Liver (tissue), 9 donors: Measurements from ENCODE around the gene CCDC106. TPM values are rescaled to one million over a fixed set of nuclear protein-coding genes. Genes with fewer than 3 reads are reported as not detected.

Source experiments
- DNase-seq: peaks from one replicate; pipeline ENCODE4 v3.0.0-alpha.2; 2017; ENCODE audit warnings: low spot score
- H3K27ac ChIP-seq, 2 donors: one replicate each; pipeline ENCODE4 v1.7.0; 2013; ENCODE audit warnings: inconsistent platforms in 2 of 2, low read length in 2 of 2, control low read depth in 1 of 2, low read depth in 1 of 2, mild to moderate bottlenecking in 1 of 2
- H3K27me3 ChIP-seq, 4 donors: one replicate each; pipeline versions ENCODE4 v1.6.1 to v1.7.0; 2013; ENCODE audit warnings: low read length in 3 of 4, inconsistent platforms in 1 of 4, mild to moderate bottlenecking in 1 of 4, moderate library complexity in 1 of 4; ENCODE audit not compliant: control insufficient read depth in 4 of 4, insufficient read depth in 4 of 4
- H3K36me3 ChIP-seq, 4 donors: one replicate each; pipeline versions ENCODE4 v1.6.1 to v1.7.0; 2013; ENCODE audit warnings: low read length in 3 of 4, mild to moderate bottlenecking in 3 of 4, low read depth in 1 of 4, moderate library complexity in 1 of 4; ENCODE audit not compliant: control insufficient read depth in 4 of 4, insufficient read depth in 3 of 4
- H3K4me1 ChIP-seq, 4 donors: one replicate each; pipeline versions ENCODE4 v1.6.1 to v1.7.0; 2013; ENCODE audit warnings: low read length in 3 of 4, mild to moderate bottlenecking in 3 of 4, moderate library complexity in 1 of 4; ENCODE audit not compliant: control insufficient read depth in 4 of 4, insufficient read depth in 4 of 4
- H3K4me3 ChIP-seq, 3 donors: one replicate each; pipeline versions ENCODE4 v1.6.1 to v1.7.0; 2013; ENCODE audit warnings: low read length in 3 of 3, control low read depth in 1 of 3, low read depth in 1 of 3, mild to moderate bottlenecking in 1 of 3
- H3K9ac ChIP-seq, 2 donors: one replicate each; pipeline ENCODE4 v1.7.0; 2013; ENCODE audit warnings: low read length in 2 of 2, mild to moderate bottlenecking in 2 of 2, moderate library complexity in 2 of 2, control low read depth in 1 of 2, low read depth in 1 of 2
- H3K9me3 ChIP-seq, 4 donors: one replicate each; pipeline versions ENCODE4 v1.6.1 to v1.7.0; 2013; ENCODE audit warnings: low read length in 3 of 4; ENCODE audit not compliant: control insufficient read depth in 4 of 4
- CTCF ChIP-seq: fragments of 150-350 bp; IDR thresholded peaks from 2 replicates; pipeline ENCODE4 v1.5.1; 2017; ENCODE audit warnings: improper control_type of control experiment, low read depth, low read length; ENCODE audit not compliant: missing input control
- EGR1 ChIP-seq, 2 donors: IDR thresholded peaks; 2 replicates each; pipeline ENCODE4 v1.6.1; 2016 to 2018; ENCODE audit warnings: antibody characterized with exemption in 2 of 2, low read depth in 2 of 2
- FOXA1 ChIP-seq: IDR thresholded peaks from 2 replicates; pipeline ENCODE4 v1.6.1; 2016; ENCODE audit warnings: antibody characterized with exemption
- FOXA2 ChIP-seq: IDR thresholded peaks from 2 replicates; pipeline ENCODE4 v1.6.1; 2016; ENCODE audit warnings: antibody characterized with exemption
- HNF4A ChIP-seq, 2 donors: conservative IDR thresholded peaks; 2 replicates each; pipeline ENCODE4 v1.6.1; 2016; ENCODE audit warnings: antibody characterized with exemption in 2 of 2, mild to moderate bottlenecking in 2 of 2
- JUND ChIP-seq, 2 donors: IDR thresholded peaks; 2 replicates each; pipeline ENCODE4 v1.6.1; 2016; ENCODE audit warnings: antibody characterized with exemption in 2 of 2
- MAX ChIP-seq: IDR thresholded peaks from 2 replicates; pipeline ENCODE4 v1.6.1; 2016; ENCODE audit warnings: antibody characterized with exemption
- RAD21 ChIP-seq, 2 donors: IDR thresholded peaks; 2 replicates each; pipeline ENCODE4 v1.6.1; 2016; ENCODE audit warnings: antibody characterized with exemption in 2 of 2, mild to moderate bottlenecking in 2 of 2
- REST ChIP-seq: IDR thresholded peaks from 2 replicates; pipeline ENCODE4 v1.6.1; 2016; ENCODE audit warnings: antibody characterized with exemption, mild to moderate bottlenecking
- SP1 ChIP-seq: IDR thresholded peaks from 2 replicates; pipeline ENCODE4 v1.6.1; 2018; ENCODE audit warnings: antibody characterized with exemption, mild to moderate bottlenecking
- TAF1 ChIP-seq: conservative IDR thresholded peaks from 2 replicates; pipeline ENCODE4 v1.6.1; 2016; ENCODE audit warnings: antibody characterized with exemption, mild to moderate bottlenecking
- YY1 ChIP-seq: IDR thresholded peaks from 2 replicates; pipeline ENCODE4 v1.6.1; 2016; ENCODE audit warnings: antibody characterized with exemption, mild to moderate bottlenecking
- ZBTB33 ChIP-seq: IDR thresholded peaks from 2 replicates; pipeline ENCODE4 v1.6.1; 2016; ENCODE audit warnings: antibody characterized with exemption
- WGBS: extraction: QIAGEN DNeasy Blood & Tissue Kit; methylation state at CpG from one replicate; pipeline ENCODE4 v1.1.7; 2013; 5-methylcytosine and 5-hydroxymethylcytosine counted together
- polyA plus RNA-seq, 2 donors: library from polyadenylated mRNA; stranded (reverse) in 1 of 2; unstranded in 1 of 2; fragments of 200-250 nt in 1 of 2; fragments of >200 nt in 1 of 2; fragmentation: Nextera tagmentation in 1 of 2; extraction: Ambion mirVana in 1 of 2; gene quantifications; one replicate each; pipeline versions ENCODE4 v1.2.1 to v1.2.3, GENCODE V29; 2013 to 2015
- total RNA-seq, 2 donors: library from RNA; depleted of rRNA; stranded (reverse); fragments of >200 nt; gene quantifications; one replicate each; pipeline ENCODE4 v1.2.3, GENCODE V29; 2014
- donor health status: healthy.
- donor health status: healthy.
- donor health status: healthy.
- donor health status: healthy.
- donor health status: healthy.

CCDC106 gene
- total and polyA plus RNA-seq, 4 donors, result 3.6 to 13.5 (median 5.9) TPM

GRCh38 chr19:55644191-55644833 lies 3.7 kb upstream of the CCDC106 start:
- peak overlapping the region in 1 of 2 donors; percentile 91 for H3K27ac ChIP-seq
- H3K9ac ChIP-seq, result peak overlapping the region in 1 of 2 donors; percentile 95
- no peaks in the 10 kb centered on the region for H3K27me3 ChIP-seq
- peak overlapping the region; percentile 50 to 70 (median 65) for H3K4me3 ChIP-seq
- WGBS, result 49% methylated on average over 12 of the region's 12 CpGs
- DNase-seq, result no peak
- no peak for TF ChIP-seq FOXA1
- peaks cover 25 to 75% (median 61%) of the 10 kb centered on the region in 4 donors for H3K4me1 ChIP-seq
- no peaks in the 10 kb centered on the region for H3K9me3 ChIP-seq
- peaks cover 0 to 9% (median under 1%) of the 10 kb centered on the region in 4 donors for H3K36me3 ChIP-seq

GRCh38 chr19:55644842-55645511 lies 3.0 kb upstream of the CCDC106 start:
- Histone ChIP-seq H3K27ac (no peak overlapping the region), H3K9me3 (no peaks in the 10 kb centered on the region), H3K36me3 (peaks cover 0 to 9% (median under 1%) of the 10 kb centered on the region in 4 donors), H3K9ac (no peak overlapping the region), H3K4me3 (peak overlapping the region in 1 of 3 donors; percentile 70), H3K4me1 (peaks cover 24 to 69% (median 58%) of the 10 kb centered on the region in 4 donors), H3K27me3 (no peaks in the 10 kb centered on the region)
- no peak for DNase-seq
- WGBS, result 91% methylated on average over 28 of the region's 28 CpGs
- TF ChIP-seq TAF1, result no peak
- TF ChIP-seq ZBTB33, result no peak
- TF ChIP-seq CTCF, result no peak
- TF ChIP-seq FOXA1, result no peak
- no peak for TF ChIP-seq SP1
- no peak for TF ChIP-seq JUND (IDR thresholded peaks at IDR 0.05)
- TF ChIP-seq YY1, result no peak
- no peak for TF ChIP-seq MAX
- TF ChIP-seq RAD21 (IDR thresholded peaks at IDR 0.05), result no peak
- TF ChIP-seq FOXA2, result no peak
- no peak for TF ChIP-seq HNF4A (conservative IDR thresholded peaks at IDR 0.05)
- TF ChIP-seq EGR1 (IDR thresholded peaks at IDR 0.05; ENCODE audit: low read depth in 2 of 2), result no peak

- WGBS, result 77% methylated on average over 5 of the region's 5 CpGs
- peaks cover 22 to 63% (median 53%) of the 10 kb centered on the region in 4 donors for H3K4me1 ChIP-seq
- TF ChIP-seq REST (no peak), CTCF (no peak), YY1 (no peak), TAF1 (no peak), FOXA2 (no peak), RAD21 (IDR thresholded peaks at IDR 0.05) (no peak), ZBTB33 (no peak)
These were observed 2.5 kb upstream of the CCDC106 start for GRCh38 chr19:55645512-55645881.

More at GRCh38 chr19:55645512-55645881, 2.5 kb upstream of the CCDC106 start:
- H3K27ac ChIP-seq, result no peak overlapping the region
- no peak overlapping the region for H3K4me3 ChIP-seq
- H3K27me3 ChIP-seq, result no peaks in the 10 kb centered on the region
- no peak for DNase-seq
- no peak overlapping the region for H3K9ac ChIP-seq
- no peaks in the 10 kb centered on the region for H3K9me3 ChIP-seq
- peaks cover 0 to 9% (median under 1%) of the 10 kb centered on the region in 4 donors for H3K36me3 ChIP-seq
